ENCODE measurements around the gene PRDM16.

GRCh38 chr1:3077081-3077480 is 8.1 kb downstream of the PRDM16 start:
- TF ChIP-seq CTCF (IDR thresholded peaks at IDR 0.05) (no peak), POLR2A (IDR thresholded peaks at IDR 0.05) (no peak)

Measured in thyroid gland (tissue), 4 donors.